K562 (cell line): ENCODE results near the gene CCNI. TPM values are rescaled to one million over a fixed set of nuclear protein-coding genes. Genes with fewer than 3 reads are reported as not detected.

Source experiments
- ATAC-seq: fragments of 200-7000 bp; cut with Tn5 transposase; 3 replicates; pipeline ENCODE4 v1.9.1; 2020; ENCODE audit warnings: moderate library complexity
- BruUV-seq: library from RNA; stranded (reverse); fragments of 400-500 nt; replicated peaks from 2 replicates; lab custom pipeline; 2021; lab: Mats Ljungman, UMichigan
- CTCF ChIA-PET: fragments of 300-600 bp; formaldehyde crosslinking; extraction: SDS; loops from one replicate; lab custom pipeline; 2021; ENCODE audit warnings: low intra/inter-chr PET ratio; lab: Yijun Ruan, JAX
- POLR2A ChIA-PET: fragments of 300-600, 350-650 bp; sonication (Branson Sonifier 250); formaldehyde crosslinking; extraction: SDS; loops from one replicate; lab custom pipeline; 2021; ENCODE audit warnings: antibody characterized with exemption, inconsistent platforms; lab: Yijun Ruan, JAX
- DNase-seq, 4 experiments: peaks; one replicate each; pipeline versions ENCODE4 v3.0.0 to v3.0.0-alpha.2; 2011 to 2018; ENCODE audit warnings: low spot score in 3 of 4, mixed read lengths in 3 of 4; ENCODE audit errors: extremely low read depth in 1 of 4
- FAIRE-seq: peaks from 2 replicates; lab custom pipeline; 2011; peaks lifted over from hg19 to GRCh38; lab: Jason Lieb, UNC
- H2AFZ ChIP-seq: 2 replicates; pipeline ENCODE4 v1.6.0; 2011; ENCODE audit warnings: low read depth, low read length, control low read depth, inconsistent platforms
- H3K27ac ChIP-seq: fragments of 200-600 bp; 3 replicates; pipeline ENCODE4 v1.8.0; 2011; ENCODE audit warnings: low read depth, mild to moderate bottlenecking, control low read depth, inconsistent platforms, low read length, moderate library complexity, mixed read lengths; ENCODE audit errors: extremely low read depth
- H3K27me3 ChIP-seq, 2 experiments: fragments of 300-600 bp in 1 of 2; 2 replicates in 1 of 2; 3 replicates in 1 of 2; pipeline versions ENCODE4 v1.6.0 to v1.8.0; 2011; ENCODE audit warnings: inconsistent platforms in 2 of 2, low read length in 2 of 2, mild to moderate bottlenecking in 1 of 2, mixed read lengths in 1 of 2, moderate library complexity in 1 of 2; ENCODE audit not compliant: control insufficient read depth in 2 of 2, insufficient read depth in 2 of 2
- H3K36me3 ChIP-seq: fragments of 300-600 bp; 3 replicates; pipeline ENCODE4 v1.8.0; 2011; ENCODE audit warnings: mild to moderate bottlenecking, low read length, inconsistent platforms; ENCODE audit not compliant: control insufficient read depth, insufficient read depth
- H3K4me1 ChIP-seq, 2 experiments: fragments of 200-600 bp in 1 of 2; replicated peaks in 1 of 2; 2 replicates in 1 of 2; 3 replicates in 1 of 2; pipeline versions ENCODE4 v1.5.1 to v1.8.0; 2011; ENCODE audit warnings: inconsistent platforms in 2 of 2, low read length in 2 of 2, mild to moderate bottlenecking in 1 of 2, mixed read lengths in 1 of 2, moderate library complexity in 1 of 2; ENCODE audit not compliant: control insufficient read depth in 2 of 2, insufficient read depth in 2 of 2
- H3K4me2 ChIP-seq: 2 replicates; pipeline ENCODE4 v1.6.1; 2011; ENCODE audit warnings: low read length, control low read depth, inconsistent platforms, mixed read lengths; ENCODE audit not compliant: insufficient read depth
- H3K4me3 ChIP-seq: fragments of 200-600 bp; sonication (generic), shearing (Covaris generic); 2 replicates; pipeline ENCODE4 v1.5.1; 2016; ENCODE audit warnings: control low read depth, inconsistent platforms
- H3K79me2 ChIP-seq: fragments of 200-600 bp; 3 replicates; pipeline ENCODE4 v1.8.0; 2011; ENCODE audit warnings: low read length, inconsistent platforms; ENCODE audit not compliant: control insufficient read depth, insufficient read depth
- H3K9ac ChIP-seq, 2 experiments: 2 replicates each; pipeline versions ENCODE4 v1.6.0 to v1.6.1; 2011; ENCODE audit warnings: low read depth in 2 of 2, low read length in 2 of 2, control low read depth in 1 of 2, inconsistent platforms in 1 of 2, mild to moderate bottlenecking in 1 of 2, mixed read lengths in 1 of 2; ENCODE audit not compliant: insufficient read depth in 1 of 2
- H3K9me1 ChIP-seq: one replicate; pipeline ENCODE4 v1.6.0; 2011; ENCODE audit warnings: inconsistent platforms, mild to moderate bottlenecking, low read length, moderate library complexity; ENCODE audit not compliant: control insufficient read depth, insufficient read depth
- H3K9me3 ChIP-seq: replicated peaks from 2 replicates; pipeline ENCODE4 v1.5.1; 2011; ENCODE audit warnings: low read depth, low read length, inconsistent platforms; ENCODE audit not compliant: control insufficient read depth, insufficient read depth
- H4K20me1 ChIP-seq: replicated peaks from 2 replicates; pipeline ENCODE4 v1.6.1; 2011; ENCODE audit warnings: low read length, inconsistent platforms, mixed read lengths; ENCODE audit not compliant: control insufficient read depth, insufficient read depth
- NFIC ChIP-seq: fragments of 450-650 bp; IDR thresholded peaks from 2 replicates; pipeline ENCODE4 v1.6.1; 2017; ENCODE audit warnings: mild to moderate bottlenecking, inconsistent platforms
- ZNF318 ChIP-seq, 2 experiments: fragments of 450-650 bp; IDR thresholded peaks; 2 replicates each; pipeline ENCODE4 v1.6.1; 2016; ENCODE audit warnings: mild to moderate bottlenecking in 2 of 2, borderline replicate concordance in 1 of 2, low read depth in 1 of 2, moderate library complexity in 1 of 2
- WGBS: fragments of 100-300 bp; shearing (Covaris generic); methylation state at CpG from one replicate; pipeline ENCODE4 v1.1.6; 2016; ENCODE audit warnings: low coverage, mixed read lengths; ENCODE audit not compliant: insufficient coverage; ENCODE audit errors: missing lambda C conversion rate; 5-methylcytosine and 5-hydroxymethylcytosine counted together
- in situ Hi-C: fragments of 300-500 bp; cut with MboI; formaldehyde crosslinking; loops from 4 replicates; pipeline ENCODE4 v1.15.0; 2018; ENCODE audit warnings: inconsistent platforms, mixed read lengths
- intact Hi-C: fragments of 100-400 bp; cut with micrococcal nuclease; formaldehyde crosslinking; loops from 2 replicates; pipeline ENCODE4 v1.14.2; 2022
- polyA plus RNA-seq, 8 experiments: library from polyadenylated mRNA; depleted of rRNA in 4 of 8; stranded (reverse) in 5 of 8; unstranded in 3 of 8; fragments of >200 nt; fragmentation: Nextera tagmentation in 2 of 8; fragmentation: Illumina TruSeq in 1 of 8; extraction: Ambion mirVana in 2 of 8; extraction: Trizol in 1 of 8; gene quantifications; 2 replicates each; pipeline versions ENCODE4 v1.2.1 to v1.2.3, GENCODE V29; 2011 to 2014; ENCODE audit warnings: inconsistent platforms in 1 of 8, missing spikeins in 1 of 8
- total RNA-seq, 7 experiments: library from RNA; depleted of rRNA in 6 of 7; stranded (reverse); fragments of >200 nt in 6 of 7; fragmentation: Illumina TruSeq in 2 of 7; extraction: Trizol in 2 of 7; gene quantifications; 2 replicates each; pipeline versions ENCODE4 v1.2.1 to v1.2.3, GENCODE V29; 2011 to 2021; ENCODE audit warnings: low replicate concordance in 1 of 7
- TF ChIP-seq, protein P1 (sequence below): sonication (generic); IDR thresholded peaks from 2 replicates; pipeline ENCODE4 v1.6.1; 2016

Gene CCNI
- total and polyA plus RNA-seq, 9 of the 15 experiments (the other 6 are each of a cell fraction or from before 2014, with no cell fraction given), result 43.3 to 159 (median 98.5) TPM

DNA sequence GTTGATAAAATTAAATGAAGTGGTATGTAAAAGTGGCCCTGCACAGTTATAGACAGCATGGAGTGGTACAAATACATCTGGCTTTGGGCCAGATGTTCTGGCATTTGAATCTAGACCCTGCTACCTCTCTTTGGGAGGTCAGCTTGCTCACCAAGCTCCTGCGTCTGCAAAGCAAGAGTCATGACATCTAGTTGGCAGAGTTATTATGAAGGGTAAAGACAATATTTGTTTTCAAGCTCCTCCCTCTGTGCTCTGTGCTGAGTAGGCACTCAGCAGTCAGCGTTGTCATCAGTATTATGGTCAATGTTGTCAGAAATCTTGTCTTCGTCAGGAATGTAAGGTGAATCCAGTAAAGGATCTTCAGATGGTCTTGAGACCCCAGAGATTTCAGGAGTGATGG lies 55.8 kb downstream of the CCNI start:
- no TSS peak for BruUV-seq
- intact Hi-C loops (no loop called here), in situ Hi-C loops (no loop called here)
- H2AFZ ChIP-seq, result no peak overlapping the region
- CTCF ChIA-PET, result no interaction called here
- H3K4me1 ChIP-seq, result no peaks in the 10 kb centered on the region
- WGBS, result 95% methylated on average over 3 of the region's 3 CpGs
- no peak overlapping the region for H3K4me3 ChIP-seq
- no peak overlapping the region for H3K27ac ChIP-seq
- H3K27me3 ChIP-seq, result no peaks in the 10 kb centered on the region
- H3K9ac ChIP-seq, result no peak overlapping the region
- POLR2A ChIA-PET, result no interaction called here
- H3K4me2 ChIP-seq, result no peak overlapping the region
- TF ChIP-seq ZNF318 (IDR thresholded peaks at IDR 0.05; ENCODE audit: borderline replicate concordance in 1 of 2, low read depth in 1 of 2) (no peak), NFIC (peak; percentile 19; the same call in 1 of the 2 replicates)
- TF ChIP-seq, protein P1, sequence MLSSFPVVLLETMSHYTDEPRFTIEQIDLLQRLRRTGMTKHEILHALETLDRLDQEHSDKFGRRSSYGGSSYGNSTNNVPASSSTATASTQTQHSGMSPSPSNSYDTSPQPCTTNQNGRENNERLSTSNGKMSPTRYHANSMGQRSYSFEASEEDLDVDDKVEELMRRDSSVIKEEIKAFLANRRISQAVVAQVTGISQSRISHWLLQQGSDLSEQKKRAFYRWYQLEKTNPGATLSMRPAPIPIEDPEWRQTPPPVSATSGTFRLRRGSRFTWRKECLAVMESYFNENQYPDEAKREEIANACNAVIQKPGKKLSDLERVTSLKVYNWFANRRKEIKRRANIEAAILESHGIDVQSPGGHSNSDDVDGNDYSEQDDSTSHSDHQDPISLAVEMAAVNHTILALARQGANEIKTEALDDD, result no peak
- H3K9me3 ChIP-seq, result no peaks in the 10 kb centered on the region
- H4K20me1 ChIP-seq, result 0 out of 2 replicates have a peak, but pooled peaks cover 3% of the 10 kb centered on the region
- DNase-seq, result no peak
- FAIRE-seq, result no peak
- H3K9me1 ChIP-seq, result peaks cover 4% of the 10 kb centered on the region
- ATAC-seq, result no peak
- H3K79me2 ChIP-seq, result no peaks in the 10 kb centered on the region
- peaks cover 79% of the 10 kb centered on the region for H3K36me3 ChIP-seq
